ENCODE data around the gene MBD5.

DNA sequence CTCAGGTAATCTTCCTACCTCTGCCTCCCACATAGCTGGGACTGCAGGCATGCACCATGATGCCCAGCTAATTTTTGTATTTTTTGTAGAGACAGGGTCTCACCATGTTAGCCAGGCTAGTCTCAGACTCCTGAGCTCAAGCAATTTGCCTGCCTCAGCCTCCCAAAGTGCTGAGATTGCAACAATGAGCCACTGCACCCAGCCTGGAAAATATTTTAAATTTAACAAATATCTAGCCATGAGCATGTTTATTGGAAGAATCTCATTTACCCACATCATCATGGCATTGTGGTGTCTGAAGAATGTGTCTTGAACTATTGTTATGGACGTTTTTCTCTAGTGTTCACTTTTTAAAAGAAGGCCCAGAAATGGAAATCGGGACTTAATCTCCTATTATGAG, 231.8 kb downstream of the MBD5 start:
- TF ChIP-seq CEBPB (IDR thresholded peaks at IDR 0.05) (no peak), RAD21 (conservative IDR thresholded peaks at IDR 0.05 in 1 of 2, IDR thresholded peaks at IDR 0.05 in 1 of 2) (no peak), POLR2A (IDR thresholded peaks at IDR 0.05; ENCODE audit: low read length) (no peak), BHLHE40 (IDR thresholded peaks at IDR 0.05; ENCODE audit: low read depth, low read length) (no peak), ESRRA (IDR thresholded peaks at IDR 0.05; ENCODE audit: borderline replicate concordance, low read length) (no peak), FOSL2 (IDR thresholded peaks at IDR 0.05) (no peak), FOSL2 (CRISPR knock-in tag; IDR thresholded peaks at IDR 0.05) (no peak)
- TF ChIP-seq, protein P1, sequence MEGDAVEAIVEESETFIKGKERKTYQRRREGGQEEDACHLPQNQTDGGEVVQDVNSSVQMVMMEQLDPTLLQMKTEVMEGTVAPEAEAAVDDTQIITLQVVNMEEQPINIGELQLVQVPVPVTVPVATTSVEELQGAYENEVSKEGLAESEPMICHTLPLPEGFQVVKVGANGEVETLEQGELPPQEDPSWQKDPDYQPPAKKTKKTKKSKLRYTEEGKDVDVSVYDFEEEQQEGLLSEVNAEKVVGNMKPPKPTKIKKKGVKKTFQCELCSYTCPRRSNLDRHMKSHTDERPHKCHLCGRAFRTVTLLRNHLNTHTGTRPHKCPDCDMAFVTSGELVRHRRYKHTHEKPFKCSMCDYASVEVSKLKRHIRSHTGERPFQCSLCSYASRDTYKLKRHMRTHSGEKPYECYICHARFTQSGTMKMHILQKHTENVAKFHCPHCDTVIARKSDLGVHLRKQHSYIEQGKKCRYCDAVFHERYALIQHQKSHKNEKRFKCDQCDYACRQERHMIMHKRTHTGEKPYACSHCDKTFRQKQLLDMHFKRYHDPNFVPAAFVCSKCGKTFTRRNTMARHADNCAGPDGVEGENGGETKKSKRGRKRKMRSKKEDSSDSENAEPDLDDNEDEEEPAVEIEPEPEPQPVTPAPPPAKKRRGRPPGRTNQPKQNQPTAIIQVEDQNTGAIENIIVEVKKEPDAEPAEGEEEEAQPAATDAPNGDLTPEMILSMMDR (IDR thresholded peaks at IDR 0.05): no peak

All from A549 (cell line).